Astrocyte (in vitro differentiated cells and primary cell): ENCODE results near the gene GARIN5A. TPM values are rescaled to one million over a fixed set of nuclear protein-coding genes. Genes with fewer than 3 reads are reported as not detected.

ENCODE experiments used
- DNase-seq: peaks from one replicate; pipeline ENCODE4 v3.0.0-alpha.2; 2010; ENCODE audit warnings: low read depth
- FAIRE-seq: peaks from 2 replicates; lab custom pipeline; 2011; peaks lifted over from hg19 to GRCh38; lab: Jason Lieb, UNC
- H2AFZ ChIP-seq: 2 replicates; pipeline ENCODE4 v1.6.0; 2012; ENCODE audit warnings: low read depth, low read length, inconsistent platforms
- H3K27ac ChIP-seq: 2 replicates; pipeline ENCODE4 v1.5.1; 2011; ENCODE audit warnings: low read depth, low read length, inconsistent platforms
- H3K27me3 ChIP-seq: 2 replicates; pipeline ENCODE4 v1.6.0; 2011; ENCODE audit warnings: low read length, inconsistent platforms; ENCODE audit not compliant: insufficient read depth
- H3K36me3 ChIP-seq: 2 replicates; pipeline ENCODE4 v1.5.1; 2011; ENCODE audit warnings: low read length, inconsistent platforms; ENCODE audit not compliant: insufficient read depth
- H3K4me1 ChIP-seq: 2 replicates; pipeline ENCODE4 v1.5.1; 2011; ENCODE audit warnings: low read length, inconsistent platforms; ENCODE audit not compliant: insufficient read depth
- H3K4me2 ChIP-seq: 2 replicates; pipeline ENCODE4 v1.6.0; 2012; ENCODE audit warnings: low read length, inconsistent platforms
- H3K4me3 ChIP-seq: 2 replicates; pipeline ENCODE4 v1.5.1; 2011; ENCODE audit warnings: low read depth, mild to moderate bottlenecking, low read length, inconsistent platforms; ENCODE audit not compliant: insufficient read depth
- H3K79me2 ChIP-seq: 2 replicates; pipeline ENCODE4 v1.6.0; 2012; ENCODE audit warnings: mild to moderate bottlenecking, low read length, inconsistent platforms; ENCODE audit not compliant: insufficient read depth
- H3K9ac ChIP-seq: 2 replicates; pipeline ENCODE4 v1.6.0; 2012; ENCODE audit warnings: mild to moderate bottlenecking, low read length, inconsistent platforms
- H3K9me3 ChIP-seq: 2 replicates; pipeline ENCODE4 v1.5.1; 2012; ENCODE audit warnings: low read depth, mild to moderate bottlenecking, low read length, inconsistent platforms; ENCODE audit not compliant: insufficient read depth
- H4K20me1 ChIP-seq: 2 replicates; pipeline ENCODE4 v1.6.0; 2012; ENCODE audit warnings: low read length, inconsistent platforms; ENCODE audit not compliant: insufficient read depth
- H3K27ac Mint-ChIP-seq: one replicate; pipeline ENCODE4 v1.8.0; 2021; ENCODE audit warnings: mild to moderate bottlenecking, mixed read lengths; ENCODE audit not compliant: unreplicated experiment
- H3K27me3 Mint-ChIP-seq: one replicate; pipeline ENCODE4 v1.8.0; 2021; ENCODE audit warnings: low read depth, mixed read lengths; ENCODE audit not compliant: unreplicated experiment
- H3K36me3 Mint-ChIP-seq: one replicate; pipeline ENCODE4 v1.8.0; 2021; ENCODE audit warnings: low read depth, mixed read lengths; ENCODE audit not compliant: unreplicated experiment
- H3K4me1 Mint-ChIP-seq: one replicate; pipeline ENCODE4 v1.8.0; 2021; ENCODE audit warnings: low read depth, mixed read lengths; ENCODE audit not compliant: unreplicated experiment
- H3K4me3 Mint-ChIP-seq: one replicate; pipeline ENCODE4 v1.8.0; 2021; ENCODE audit warnings: mild to moderate bottlenecking, moderate library complexity, mixed read lengths; ENCODE audit not compliant: unreplicated experiment
- H3K9me3 Mint-ChIP-seq: one replicate; pipeline ENCODE4 v1.8.0; 2021; ENCODE audit warnings: mild to moderate bottlenecking, mixed read lengths; ENCODE audit not compliant: unreplicated experiment
- CTCF ChIP-seq: IDR thresholded peaks from 2 replicates; pipeline ENCODE4 v1.5.1; 2011; ENCODE audit warnings: low read depth, mild to moderate bottlenecking, inconsistent platforms, low read length, moderate library complexity; ENCODE audit not compliant: insufficient read depth
- EZH2 ChIP-seq: IDR thresholded peaks from 2 replicates; pipeline ENCODE4 v1.6.1; 2012; ENCODE audit warnings: mild to moderate bottlenecking, low read length, inconsistent platforms; ENCODE audit not compliant: insufficient read depth
- total RNA-seq: library from RNA; stranded (reverse); gene quantifications from 2 replicates; pipeline ENCODE4 v1.2.1, GENCODE V29; 2021

Gene GARIN5A
- total RNA-seq, 1 donor from 2014 or later: not detected

GRCh38 chr19:50492303-50493052 is 15.8 kb upstream of the GARIN5A start:
- Mint-ChIP-seq H3K4me3 (no peak overlapping the region), H3K27me3 (no peaks in the 10 kb centered on the region), H3K27ac (no peak overlapping the region), H3K4me1 (no peaks in the 10 kb centered on the region), H3K36me3 (no peaks in the 10 kb centered on the region), H3K9me3 (peaks cover 39% of the 10 kb centered on the region)
- no peaks in the 10 kb centered on the region for H3K36me3 ChIP-seq
- peaks cover 13% of the 10 kb centered on the region for H4K20me1 ChIP-seq
- H3K4me2 ChIP-seq: no peak overlapping the region
- no peaks in the 10 kb centered on the region for H3K4me1 ChIP-seq
- DNase-seq: no peak
- no peaks in the 10 kb centered on the region for H3K79me2 ChIP-seq
- TF ChIP-seq EZH2 (no peak), CTCF (no peak)
- H3K9ac ChIP-seq: no peak overlapping the region
- H3K27ac ChIP-seq: no peak overlapping the region
- H3K9me3 ChIP-seq: no peaks in the 10 kb centered on the region
- no peak overlapping the region for H3K4me3 ChIP-seq
- H3K27me3 ChIP-seq: peaks cover 13% of the 10 kb centered on the region
- no peak overlapping the region for H2AFZ ChIP-seq
- FAIRE-seq: no peak

DNA sequence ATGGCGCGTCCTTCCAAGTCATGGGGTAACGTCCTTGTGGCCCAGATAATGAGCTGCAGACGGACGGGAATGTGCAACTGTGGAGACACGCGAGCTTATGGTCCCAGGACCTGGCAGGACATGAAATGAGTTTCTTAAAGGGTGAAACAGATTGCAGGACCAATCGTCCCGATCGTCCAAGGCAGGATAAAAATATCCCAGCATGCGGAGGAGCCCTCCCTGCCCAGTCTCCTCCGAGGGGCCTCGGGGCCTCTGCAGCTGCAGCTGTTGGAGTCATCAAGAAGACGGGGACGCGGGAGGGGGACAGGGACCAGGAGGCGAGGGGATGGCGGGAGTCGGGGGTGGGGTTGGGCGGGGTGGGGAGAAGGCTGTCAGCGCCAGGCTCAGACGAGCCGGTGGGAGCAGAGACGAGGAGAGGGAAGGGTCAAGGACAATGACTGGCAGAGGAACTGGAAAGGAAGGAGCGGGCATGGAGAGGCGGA is 14.4 kb upstream of the GARIN5A start:
- Histone ChIP-seq H4K20me1 (peaks cover 13% of the 10 kb centered on the region), H2AFZ (no peak overlapping the region), H3K4me1 (no peaks in the 10 kb centered on the region), H3K4me3 (no peak overlapping the region), H3K27ac (no peak overlapping the region), H3K79me2 (no peaks in the 10 kb centered on the region), H3K36me3 (no peaks in the 10 kb centered on the region), H3K9ac (no peak overlapping the region), H3K27me3 (peaks cover 13% of the 10 kb centered on the region), H3K4me2 (no peak overlapping the region), H3K9me3 (no peaks in the 10 kb centered on the region)
- FAIRE-seq (no peak), DNase-seq (no peak)
- H3K4me1 Mint-ChIP-seq: no peaks in the 10 kb centered on the region
- H3K27me3 Mint-ChIP-seq: no peaks in the 10 kb centered on the region
- no peak overlapping the region for H3K4me3 Mint-ChIP-seq
- no peak overlapping the region for H3K27ac Mint-ChIP-seq
- TF ChIP-seq CTCF: no peak
- peaks cover 39% of the 10 kb centered on the region for H3K9me3 Mint-ChIP-seq
- no peaks in the 10 kb centered on the region for H3K36me3 Mint-ChIP-seq

DNA sequence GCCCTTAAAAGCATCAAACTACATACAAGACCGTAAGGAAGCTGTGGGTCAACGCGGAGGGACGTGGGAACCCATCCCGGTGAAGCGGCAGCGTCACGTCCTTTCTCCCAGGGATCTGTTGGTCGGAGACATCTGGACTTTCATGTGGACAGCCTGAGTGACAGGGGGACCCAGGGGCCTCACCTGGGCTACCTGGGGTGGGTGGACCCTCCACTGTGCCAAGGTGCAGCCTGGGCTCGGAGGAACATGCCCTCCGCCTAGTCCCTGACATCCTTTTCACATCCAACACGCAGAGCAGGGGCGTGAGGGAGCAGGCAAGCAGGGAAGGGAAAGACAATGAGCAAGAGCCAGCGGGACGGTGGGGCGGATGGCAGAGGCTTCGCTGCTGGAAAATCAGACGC is 13.8 kb upstream of the GARIN5A start:
- H3K36me3 ChIP-seq: no peaks in the 10 kb centered on the region
- H3K4me1 ChIP-seq: no peaks in the 10 kb centered on the region
- Mint-ChIP-seq H3K36me3 (no peaks in the 10 kb centered on the region), H3K4me3 (no peak overlapping the region), H3K4me1 (no peaks in the 10 kb centered on the region), H3K27ac (no peak overlapping the region), H3K9me3 (peaks cover 40% of the 10 kb centered on the region), H3K27me3 (no peaks in the 10 kb centered on the region)
- peaks cover 13% of the 10 kb centered on the region for H3K27me3 ChIP-seq
- H3K9ac ChIP-seq: no peak overlapping the region
- H3K4me3 ChIP-seq: no peak overlapping the region
- no peak overlapping the region for H2AFZ ChIP-seq
- no peak for FAIRE-seq
- peaks cover 13% of the 10 kb centered on the region for H4K20me1 ChIP-seq
- H3K9me3 ChIP-seq: no peaks in the 10 kb centered on the region
- H3K79me2 ChIP-seq: no peaks in the 10 kb centered on the region
- H3K4me2 ChIP-seq: no peak overlapping the region
- DNase-seq: no peak
- TF ChIP-seq EZH2 (no peak), CTCF (no peak)
- no peak overlapping the region for H3K27ac ChIP-seq
